WTC11 (cell line): ENCODE data around the gene SLC25A26. TPM values are rescaled to one million over a fixed set of nuclear protein-coding genes. Genes with fewer than 3 reads are reported as not detected.

Source experiments
- ATAC-seq: fragments of 200-7000 bp; cut with Tn5 transposase; 2 replicates; pipeline ENCODE4 v1.10.0; 2021; ENCODE audit warnings: mild to moderate bottlenecking, moderate library complexity
- CTCF ChIA-PET: fragments of 300-600 bp; sonication (Branson Sonifier 250); formaldehyde crosslinking; loops from one replicate; lab custom pipeline; 2021; ENCODE audit warnings: antibody characterized with exemption; lab: Charles Lee
- POLR2A ChIA-PET: fragments of 350-600 bp; sonication (Branson Sonifier 250); formaldehyde crosslinking; loops from one replicate; lab custom pipeline; 2021; ENCODE audit warnings: antibody characterized with exemption; lab: Charles Lee
- DNase-seq: peaks from one replicate; pipeline ENCODE4 v3.0.0; 2021; ENCODE audit warnings: low spot score
- H3K27ac Mint-ChIP-seq: 2 replicates; pipeline ENCODE4 v1.8.0; 2021; ENCODE audit warnings: mixed read lengths
- H3K27me3 Mint-ChIP-seq: 2 replicates; pipeline ENCODE4 v1.8.0; 2021; ENCODE audit warnings: low read depth, mild to moderate bottlenecking, moderate library complexity, mixed read lengths
- H3K36me3 Mint-ChIP-seq: 2 replicates; pipeline ENCODE4 v1.8.0; 2021; ENCODE audit warnings: mixed read lengths
- H3K4me1 Mint-ChIP-seq: 2 replicates; pipeline ENCODE4 v1.8.0; 2022; ENCODE audit warnings: mixed read lengths
- H3K4me3 Mint-ChIP-seq: 2 replicates; pipeline ENCODE4 v1.8.0; 2021; ENCODE audit warnings: mild to moderate bottlenecking, moderate library complexity, mixed read lengths
- H3K9me3 Mint-ChIP-seq: 2 replicates; pipeline ENCODE4 v1.8.0; 2021; ENCODE audit warnings: mixed read lengths
- ARID4B ChIP-seq: sonication (generic); formaldehyde crosslinking; IDR thresholded peaks from 2 replicates; pipeline ENCODE4 v1.8.0; 2023; ENCODE audit warnings: missing genetic modification reagents, mild to moderate bottlenecking, borderline replicate concordance
- E2F4 ChIP-seq: sonication (generic); formaldehyde crosslinking; IDR thresholded peaks from 2 replicates; pipeline ENCODE4 v1.8.1; 2022; ENCODE audit warnings: low read depth, mild to moderate bottlenecking, moderate library complexity, missing genetic modification reagents, borderline replicate concordance
- EMX1 ChIP-seq: fragments of 250-450 bp; sonication (Bioruptor Pico); IDR thresholded peaks from 2 replicates; pipeline ENCODE4 v1.8.0; 2021; ENCODE audit warnings: mild to moderate bottlenecking
- ESRRA ChIP-seq: sonication (generic); formaldehyde crosslinking; IDR thresholded peaks from 2 replicates; pipeline ENCODE4 v1.8.1; 2022; ENCODE audit warnings: mild to moderate bottlenecking, missing genetic modification reagents, borderline replicate concordance
- ETV6 ChIP-seq: sonication (generic); formaldehyde crosslinking; IDR thresholded peaks from 2 replicates; pipeline ENCODE4 v1.8.1; 2022; ENCODE audit warnings: mild to moderate bottlenecking, missing genetic modification reagents
- FOXK1 ChIP-seq: sonication (generic); formaldehyde crosslinking; IDR thresholded peaks from 2 replicates; pipeline ENCODE4 v1.8.0; 2022; ENCODE audit warnings: mild to moderate bottlenecking, moderate library complexity, missing genetic modification reagents
- FOXP4 ChIP-seq: sonication (generic); formaldehyde crosslinking; IDR thresholded peaks from 2 replicates; pipeline ENCODE4 v1.8.0; 2022; ENCODE audit warnings: mild to moderate bottlenecking, missing genetic modification reagents
- GABPB1 ChIP-seq: sonication (generic); formaldehyde crosslinking; IDR thresholded peaks from 2 replicates; pipeline ENCODE4 v1.8.1; 2023; ENCODE audit warnings: mild to moderate bottlenecking, missing genetic modification reagents
- HMGXB4 ChIP-seq: sonication (generic); formaldehyde crosslinking; IDR thresholded peaks from 2 replicates; pipeline ENCODE4 v1.8.1; 2023; ENCODE audit warnings: mild to moderate bottlenecking, moderate library complexity, missing genetic modification reagents
- IRF2 ChIP-seq: sonication (generic); formaldehyde crosslinking; IDR thresholded peaks from 2 replicates; pipeline ENCODE4 v1.8.0; 2022; ENCODE audit warnings: low read depth, missing genetic modification reagents, borderline replicate concordance
- NR3C1 ChIP-seq: sonication (generic); formaldehyde crosslinking; conservative IDR thresholded peaks from 2 replicates; pipeline ENCODE4 v1.8.1; 2023; ENCODE audit warnings: low read depth, mild to moderate bottlenecking, missing genetic modification reagents
- SMAD3 ChIP-seq: sonication (generic); formaldehyde crosslinking; IDR thresholded peaks from 2 replicates; pipeline ENCODE4 v1.8.0; 2022; ENCODE audit warnings: missing genetic modification reagents, mild to moderate bottlenecking, borderline replicate concordance
- TEAD1 ChIP-seq: sonication (generic); formaldehyde crosslinking; IDR thresholded peaks from 2 replicates; pipeline ENCODE4 v1.8.0; 2022; ENCODE audit warnings: mild to moderate bottlenecking, missing genetic modification reagents
- ZNF121 ChIP-seq: sonication (generic); formaldehyde crosslinking; IDR thresholded peaks from 2 replicates; pipeline ENCODE4 v1.8.0; 2023; ENCODE audit warnings: missing genetic modification reagents
- ZNF232 ChIP-seq: sonication (generic); formaldehyde crosslinking; IDR thresholded peaks from 2 replicates; pipeline ENCODE4 v1.8.0; 2022; ENCODE audit warnings: mild to moderate bottlenecking, missing genetic modification reagents
- ZNF263 ChIP-seq: sonication (generic); formaldehyde crosslinking; IDR thresholded peaks from 2 replicates; pipeline ENCODE4 v1.8.1; 2022; ENCODE audit warnings: low read depth, mild to moderate bottlenecking, moderate library complexity, missing genetic modification reagents
- ZNF317 ChIP-seq: sonication (generic); formaldehyde crosslinking; IDR thresholded peaks from 2 replicates; pipeline ENCODE4 v1.8.1; 2023; ENCODE audit warnings: low read depth, mild to moderate bottlenecking, moderate library complexity, missing genetic modification reagents, borderline replicate concordance
- ZNF416 ChIP-seq: fragments of 250-450 bp; sonication (Bioruptor Pico); IDR thresholded peaks from 2 replicates; pipeline ENCODE4 v1.9.0; 2021; ENCODE audit warnings: mild to moderate bottlenecking, inconsistent platforms
- total RNA-seq: library from RNA; stranded (reverse); gene quantifications from 3 replicates; pipeline ENCODE4 v1.2.3, GENCODE V29; 2021
- TF ChIP-seq, protein P1 (sequence below): fragments of 250-450 bp; sonication (Bioruptor Pico); IDR thresholded peaks from 2 replicates; pipeline ENCODE4 v2.1.2; 2022; ENCODE audit warnings: mild to moderate bottlenecking, moderate library complexity
- TF ChIP-seq, protein P2 (sequence below): sonication (generic); formaldehyde crosslinking; IDR thresholded peaks from 2 replicates; pipeline ENCODE4 v1.8.1; 2022; ENCODE audit warnings: mild to moderate bottlenecking, missing genetic modification reagents, moderate library complexity, borderline replicate concordance
- TF ChIP-seq, protein P3 (sequence below): fragments of 250-450 bp; sonication (Bioruptor Pico); IDR thresholded peaks from 2 replicates; pipeline ENCODE4 v1.8.0; 2021; ENCODE audit warnings: mild to moderate bottlenecking
- TF ChIP-seq, protein P4 (sequence below): fragments of 250-450 bp; sonication (Bioruptor Pico); IDR thresholded peaks from 2 replicates; pipeline ENCODE4 v1.9.0; 2021; ENCODE audit warnings: mild to moderate bottlenecking

The SLC25A26 gene
- total RNA-seq, 1 experiment from 2014 or later: 29.1 TPM

DNA sequence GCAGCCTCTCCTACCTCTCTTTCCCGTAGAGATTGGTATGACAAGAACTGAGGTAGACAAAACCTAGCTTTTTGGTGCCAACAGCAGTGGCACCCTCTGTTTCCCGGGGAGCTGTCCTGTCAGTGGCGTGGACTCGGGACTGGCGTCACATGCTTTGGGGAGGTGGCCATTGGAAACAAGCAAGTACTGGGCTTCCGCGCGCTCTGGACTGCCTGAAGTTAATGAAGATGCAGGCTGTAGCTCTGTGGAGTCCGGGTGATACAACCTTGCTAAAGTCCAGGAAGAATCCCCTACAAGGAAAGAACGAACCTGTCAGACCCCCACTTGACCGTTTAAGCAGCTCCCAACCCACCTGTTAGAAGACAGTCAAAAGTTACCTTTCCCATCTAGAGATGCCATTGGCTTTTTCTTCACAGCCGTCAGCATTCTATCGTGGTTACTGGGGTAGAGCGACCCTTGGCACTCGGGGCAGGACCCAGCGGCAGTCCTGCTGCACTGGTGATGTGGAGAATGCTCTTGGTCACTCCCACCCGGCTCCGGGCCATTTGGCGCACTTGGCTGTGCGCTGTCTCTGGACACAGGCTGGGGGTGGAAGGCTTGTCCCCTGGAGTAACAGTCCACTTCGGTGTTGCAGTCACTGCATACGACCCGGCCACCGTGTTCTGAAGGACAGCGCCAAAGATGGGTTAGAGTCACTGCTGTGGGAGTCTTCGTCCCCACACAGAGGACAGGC is 159.6 kb downstream of the SLC25A26 start (continued):
- no peak for TF ChIP-seq ARID4B
- TF ChIP-seq, protein P1, sequence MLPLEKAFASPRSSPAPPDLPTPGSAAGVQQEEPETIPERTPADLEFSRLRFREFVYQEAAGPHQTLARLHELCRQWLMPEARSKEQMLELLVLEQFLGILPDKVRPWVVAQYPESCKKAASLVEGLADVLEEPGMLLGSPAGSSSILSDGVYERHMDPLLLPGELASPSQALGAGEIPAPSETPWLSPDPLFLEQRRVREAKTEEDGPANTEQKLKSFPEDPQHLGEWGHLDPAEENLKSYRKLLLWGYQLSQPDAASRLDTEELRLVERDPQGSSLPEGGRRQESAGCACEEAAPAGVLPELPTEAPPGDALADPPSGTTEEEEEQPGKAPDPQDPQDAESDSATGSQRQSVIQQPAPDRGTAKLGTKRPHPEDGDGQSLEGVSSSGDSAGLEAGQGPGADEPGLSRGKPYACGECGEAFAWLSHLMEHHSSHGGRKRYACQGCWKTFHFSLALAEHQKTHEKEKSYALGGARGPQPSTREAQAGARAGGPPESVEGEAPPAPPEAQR: no peak
- no peak for TF ChIP-seq ZNF263 (CRISPR knock-in tag)
- TF ChIP-seq GABPB1: no peak
- no peak for TF ChIP-seq FOXK1 (CRISPR knock-in tag)
- TF ChIP-seq, protein P2, sequence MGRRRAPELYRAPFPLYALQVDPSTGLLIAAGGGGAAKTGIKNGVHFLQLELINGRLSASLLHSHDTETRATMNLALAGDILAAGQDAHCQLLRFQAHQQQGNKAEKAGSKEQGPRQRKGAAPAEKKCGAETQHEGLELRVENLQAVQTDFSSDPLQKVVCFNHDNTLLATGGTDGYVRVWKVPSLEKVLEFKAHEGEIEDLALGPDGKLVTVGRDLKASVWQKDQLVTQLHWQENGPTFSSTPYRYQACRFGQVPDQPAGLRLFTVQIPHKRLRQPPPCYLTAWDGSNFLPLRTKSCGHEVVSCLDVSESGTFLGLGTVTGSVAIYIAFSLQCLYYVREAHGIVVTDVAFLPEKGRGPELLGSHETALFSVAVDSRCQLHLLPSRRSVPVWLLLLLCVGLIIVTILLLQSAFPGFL: no peak
- TF ChIP-seq ZNF121 (CRISPR knock-in tag): no peak
- TF ChIP-seq FOXP4 (CRISPR knock-in tag): no peak
- TF ChIP-seq, protein P3, sequence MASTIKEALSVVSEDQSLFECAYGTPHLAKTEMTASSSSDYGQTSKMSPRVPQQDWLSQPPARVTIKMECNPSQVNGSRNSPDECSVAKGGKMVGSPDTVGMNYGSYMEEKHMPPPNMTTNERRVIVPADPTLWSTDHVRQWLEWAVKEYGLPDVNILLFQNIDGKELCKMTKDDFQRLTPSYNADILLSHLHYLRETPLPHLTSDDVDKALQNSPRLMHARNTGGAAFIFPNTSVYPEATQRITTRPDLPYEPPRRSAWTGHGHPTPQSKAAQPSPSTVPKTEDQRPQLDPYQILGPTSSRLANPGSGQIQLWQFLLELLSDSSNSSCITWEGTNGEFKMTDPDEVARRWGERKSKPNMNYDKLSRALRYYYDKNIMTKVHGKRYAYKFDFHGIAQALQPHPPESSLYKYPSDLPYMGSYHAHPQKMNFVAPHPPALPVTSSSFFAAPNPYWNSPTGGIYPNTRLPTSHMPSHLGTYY (CRISPR knock-in tag): no peak
- TF ChIP-seq, all 79 proteins: peak for 0

GRCh38 chr3:66381626-66382025 is 160.8 kb downstream of the SLC25A26 start:
- no peaks in the 10 kb centered on the region for H3K27me3 Mint-ChIP-seq
- ATAC-seq (no peak), DNase-seq (no peak)
- no peak overlapping the region for H3K27ac Mint-ChIP-seq
- H3K36me3 Mint-ChIP-seq: peaks cover 98% of the 10 kb centered on the region
- POLR2A ChIA-PET: no interaction called here
- CTCF ChIA-PET: no interaction called here
- no peaks in the 10 kb centered on the region for H3K9me3 Mint-ChIP-seq
- peaks cover 15% of the 10 kb centered on the region for H3K4me1 Mint-ChIP-seq
- no peak overlapping the region for H3K4me3 Mint-ChIP-seq
- TF ChIP-seq ESRRA (CRISPR knock-in tag) (no peak), ZNF317 (no peak), ETV6 (CRISPR knock-in tag) (no peak), IRF2 (CRISPR knock-in tag) (no peak), ZNF232 (CRISPR knock-in tag) (no peak), E2F4 (CRISPR knock-in tag) (no peak), ZNF416 (CRISPR knock-in tag) (no peak), EMX1 (CRISPR knock-in tag) (no peak), NR3C1 (CRISPR knock-in tag) (no peak), SMAD3 (no peak), TEAD1 (no peak), HMGXB4 (CRISPR knock-in tag) (no peak)
- TF ChIP-seq, protein P4, sequence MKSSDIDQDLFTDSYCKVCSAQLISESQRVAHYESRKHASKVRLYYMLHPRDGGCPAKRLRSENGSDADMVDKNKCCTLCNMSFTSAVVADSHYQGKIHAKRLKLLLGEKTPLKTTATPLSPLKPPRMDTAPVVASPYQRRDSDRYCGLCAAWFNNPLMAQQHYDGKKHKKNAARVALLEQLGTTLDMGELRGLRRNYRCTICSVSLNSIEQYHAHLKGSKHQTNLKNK (CRISPR knock-in tag): no peak
